T follicular helper cell (primary cell): Measurements from ENCODE around the gene MPND.

Experiments
- DNase-seq: peaks from one replicate; pipeline ENCODE4 v3.0.0-alpha.2; 2020; ENCODE audit warnings: low read depth
- total RNA-seq, 2 experiments: gene quantifications; one replicate each; lab custom pipeline; 2026; lab: John Stamatoyannopoulos, UW

MPND gene, protein sequence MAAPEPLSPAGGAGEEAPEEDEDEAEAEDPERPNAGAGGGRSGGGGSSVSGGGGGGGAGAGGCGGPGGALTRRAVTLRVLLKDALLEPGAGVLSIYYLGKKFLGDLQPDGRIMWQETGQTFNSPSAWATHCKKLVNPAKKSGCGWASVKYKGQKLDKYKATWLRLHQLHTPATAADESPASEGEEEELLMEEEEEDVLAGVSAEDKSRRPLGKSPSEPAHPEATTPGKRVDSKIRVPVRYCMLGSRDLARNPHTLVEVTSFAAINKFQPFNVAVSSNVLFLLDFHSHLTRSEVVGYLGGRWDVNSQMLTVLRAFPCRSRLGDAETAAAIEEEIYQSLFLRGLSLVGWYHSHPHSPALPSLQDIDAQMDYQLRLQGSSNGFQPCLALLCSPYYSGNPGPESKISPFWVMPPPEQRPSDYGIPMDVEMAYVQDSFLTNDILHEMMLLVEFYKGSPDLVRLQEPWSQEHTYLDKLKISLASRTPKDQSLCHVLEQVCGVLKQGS
- 10.8 to 15.7 reads per million in 2 experiments for total RNA-seq

GRCh38 chr19:4343370-4344307 lies at the start of gene MPND:
MPND (plus strand) TSS chr19:4343562; CDS start chr19:4343594, 32 bp downstream.
- DNase-seq: peak; percentile 88

DNA sequence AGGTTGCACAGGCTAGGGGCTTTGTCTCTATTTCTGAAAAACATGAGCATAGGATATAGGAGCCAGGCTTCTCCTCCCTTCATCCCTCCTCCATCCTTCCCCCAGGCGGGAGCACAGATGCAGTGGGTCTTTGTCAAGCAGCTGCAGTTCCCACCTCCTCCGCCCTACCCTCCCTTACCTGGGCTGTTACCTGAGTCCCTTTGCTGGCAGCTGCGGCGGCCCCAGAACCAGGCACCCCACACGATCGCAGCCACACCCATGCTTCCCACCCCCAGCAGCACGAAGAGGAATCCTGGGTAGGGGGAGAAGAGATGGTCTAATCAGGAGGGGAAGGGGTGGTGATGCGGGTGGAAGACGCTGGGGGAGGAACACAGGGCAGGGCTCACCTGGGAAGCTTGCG lies 49.0 kb upstream of the MPND start:
- no peak for DNase-seq

- DNase-seq: no peak
Measured at GRCh38 chr19:4295972-4296771, 47.2 kb upstream of the MPND start.

DNA sequence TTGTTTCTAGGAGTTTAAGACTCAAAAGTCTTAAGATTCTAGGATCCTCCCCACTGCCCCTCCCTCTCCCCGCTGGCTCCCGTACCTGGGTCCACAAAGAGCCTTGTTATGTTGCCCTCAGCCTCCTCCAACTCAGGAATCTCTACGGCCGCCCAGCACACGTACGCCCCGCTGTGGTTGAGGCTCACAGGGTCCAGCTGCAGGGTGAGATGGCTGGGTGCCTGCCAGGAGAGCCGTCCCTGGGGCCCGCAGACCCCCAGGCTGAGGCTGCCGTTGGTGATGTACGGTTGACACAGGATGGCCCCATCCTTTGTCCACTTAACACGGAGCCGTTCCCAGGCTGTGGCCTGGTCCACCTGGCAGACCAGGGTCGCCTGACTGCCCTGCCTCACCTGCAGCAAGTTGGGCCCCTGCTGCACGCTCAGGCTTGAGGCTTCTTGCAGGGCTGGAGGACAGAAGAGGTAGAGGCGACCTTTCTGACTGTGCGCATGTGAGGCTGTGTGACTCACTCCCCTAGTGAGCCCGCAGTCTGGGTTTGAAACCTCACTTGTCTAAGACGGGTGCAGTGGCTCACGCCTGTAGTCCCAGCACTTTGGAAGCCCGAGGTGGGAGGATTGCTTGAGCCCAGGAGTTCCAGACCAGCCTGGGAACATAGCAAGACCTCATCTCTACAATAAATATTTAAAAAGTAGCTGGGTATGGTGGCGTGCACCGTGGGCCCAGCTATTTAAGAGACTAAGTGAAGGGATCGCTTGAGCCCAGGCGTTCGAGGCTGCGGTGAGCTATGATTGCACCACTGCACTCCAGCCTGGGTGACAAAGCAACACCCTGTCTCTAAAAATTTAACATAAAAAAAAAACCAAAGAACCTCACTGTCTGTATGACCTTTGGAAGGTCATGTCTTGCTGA lies 45.2 kb upstream of the MPND start:
- DNase-seq: no peak

- no peak for DNase-seq
Measured at GRCh38 chr19:4298810-4299550, 44.4 kb upstream of the MPND start.

GRCh38 chr19:4300589-4300988 lies 42.8 kb upstream of the MPND start:
- DNase-seq: no peak

DNA sequence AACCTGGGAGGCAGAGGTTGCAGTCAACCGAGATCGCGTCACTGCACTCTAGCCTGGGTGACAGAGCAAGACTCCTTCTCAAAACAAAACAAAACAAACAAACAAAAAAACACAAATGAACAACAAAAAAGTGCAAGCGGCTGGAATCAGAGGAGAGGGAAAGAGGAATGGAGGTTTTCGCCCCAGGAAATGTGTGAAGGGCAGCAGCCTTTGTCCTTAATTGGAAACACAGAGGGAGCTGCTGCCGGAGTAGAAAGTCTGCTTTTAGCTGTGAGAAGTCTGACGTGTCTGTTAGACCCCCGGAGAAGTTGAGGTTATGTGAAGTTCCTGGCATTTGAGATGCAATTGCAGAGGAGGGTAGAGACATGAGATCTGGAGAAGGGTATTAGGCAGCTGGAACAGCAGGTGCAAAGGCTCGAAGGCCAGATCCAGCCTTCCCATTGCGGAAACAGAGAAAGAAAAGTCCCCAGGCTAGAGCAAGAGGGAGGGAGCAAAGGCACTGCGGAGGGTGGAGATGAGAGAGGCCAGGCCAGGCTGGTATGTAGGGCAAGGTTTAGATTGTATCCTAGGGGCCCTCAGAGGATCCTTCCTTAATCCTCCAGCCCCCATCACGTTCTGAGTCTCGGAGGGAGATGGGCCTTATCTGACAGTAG lies 41.6 kb upstream of the MPND start:
- DNase-seq: no peak

GRCh38 chr19:4302243-4302640 lies 41.1 kb upstream of the MPND start, which contains the start of gene TMIGD2:
TMIGD2 (minus strand) TSS chr19:4302389; CDS start chr19:4302385, 4 bp downstream.
- DNase-seq: no peak

DNA sequence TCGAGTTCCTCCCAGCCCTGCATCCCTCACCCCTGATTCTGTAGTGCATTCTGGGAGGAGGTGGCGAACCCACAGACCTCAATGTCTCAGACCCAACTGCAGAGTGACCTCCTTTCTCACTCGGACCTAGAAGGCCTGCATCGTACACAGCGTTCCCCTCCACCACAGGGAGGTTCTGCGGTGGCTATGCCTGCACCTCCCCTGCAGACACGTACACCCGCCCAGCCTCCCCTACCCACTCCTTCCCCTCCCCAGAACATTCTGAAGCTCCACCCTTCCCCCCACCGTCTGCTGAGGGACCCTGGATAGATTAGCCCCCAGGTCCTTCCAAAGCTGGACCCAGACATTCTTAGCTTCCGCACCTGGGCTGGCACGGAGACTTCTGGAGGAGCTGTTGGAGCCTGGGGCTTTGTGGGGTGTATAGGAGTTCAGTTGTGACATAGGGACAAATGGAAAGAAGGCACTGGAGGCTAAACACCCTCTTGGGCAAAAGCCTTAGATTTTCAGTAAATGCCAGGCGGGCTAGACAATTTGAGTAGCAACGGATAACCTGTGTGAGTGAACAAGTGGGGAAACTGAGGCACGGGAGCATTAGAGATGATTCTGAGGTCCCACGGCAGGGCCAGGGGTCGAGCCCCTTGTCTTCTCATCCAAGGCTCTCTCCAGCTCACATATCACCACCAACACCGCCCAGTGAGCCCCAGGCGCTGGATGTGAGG lies 39.4 kb upstream of the MPND start:
- no peak for DNase-seq

- DNase-seq: peak; percentile 25
Measured at GRCh38 chr19:4304538-4305256, 38.7 kb upstream of the MPND start, which contains the start of gene FSD1. FSD1 (plus strand) TSS chr19:4304598; CDS start chr19:4304747, 149 bp downstream.

GRCh38 chr19:4305257-4305612 lies 38.1 kb upstream of the MPND start:
- no peak for DNase-seq

- DNase-seq: no peak
Measured at GRCh38 chr19:4305659-4306058, 37.7 kb upstream of the MPND start.

DNA sequence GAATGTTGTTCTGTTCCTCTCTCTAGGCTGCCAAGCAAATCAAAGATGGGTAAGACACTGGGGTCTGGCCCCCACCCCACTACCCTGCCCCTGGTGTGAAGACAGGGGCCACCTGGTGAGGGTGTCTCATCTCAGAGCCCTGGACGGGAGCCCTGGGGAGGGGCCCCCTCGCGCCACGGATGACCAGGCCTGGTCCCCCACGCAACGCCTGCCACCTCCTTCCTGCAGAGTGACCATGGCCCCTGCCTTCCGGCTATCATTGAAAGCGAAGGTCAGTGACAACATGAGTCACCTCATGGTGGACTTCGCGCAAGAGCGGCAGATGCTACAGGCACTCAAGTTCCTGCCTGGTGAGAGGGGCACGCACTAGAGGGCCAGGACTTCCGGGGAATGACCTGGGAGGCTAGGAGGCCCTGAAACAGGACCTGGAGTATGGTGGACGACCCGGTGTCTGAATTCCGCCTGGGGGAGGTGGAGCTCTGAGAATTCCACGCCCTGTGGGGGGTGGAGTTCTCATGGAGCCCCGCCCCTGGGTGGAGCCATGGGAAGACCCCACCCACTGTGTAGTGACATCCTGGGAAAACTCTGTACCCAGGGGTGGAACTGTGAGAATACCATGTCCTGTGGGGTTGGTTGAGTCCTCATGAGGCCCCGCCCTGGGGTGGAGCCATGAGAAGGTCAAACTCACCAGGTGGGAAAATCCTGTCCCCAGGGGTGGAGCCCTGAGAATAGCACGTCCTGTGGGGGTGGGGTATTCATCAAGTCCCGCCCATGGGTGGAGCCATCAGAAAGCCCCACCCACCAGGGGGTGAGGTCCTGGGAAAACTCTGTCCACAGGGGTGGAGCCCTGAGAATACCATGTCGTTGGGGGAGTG lies 32.9 kb upstream of the MPND start:
- DNase-seq: no peak

DNA sequence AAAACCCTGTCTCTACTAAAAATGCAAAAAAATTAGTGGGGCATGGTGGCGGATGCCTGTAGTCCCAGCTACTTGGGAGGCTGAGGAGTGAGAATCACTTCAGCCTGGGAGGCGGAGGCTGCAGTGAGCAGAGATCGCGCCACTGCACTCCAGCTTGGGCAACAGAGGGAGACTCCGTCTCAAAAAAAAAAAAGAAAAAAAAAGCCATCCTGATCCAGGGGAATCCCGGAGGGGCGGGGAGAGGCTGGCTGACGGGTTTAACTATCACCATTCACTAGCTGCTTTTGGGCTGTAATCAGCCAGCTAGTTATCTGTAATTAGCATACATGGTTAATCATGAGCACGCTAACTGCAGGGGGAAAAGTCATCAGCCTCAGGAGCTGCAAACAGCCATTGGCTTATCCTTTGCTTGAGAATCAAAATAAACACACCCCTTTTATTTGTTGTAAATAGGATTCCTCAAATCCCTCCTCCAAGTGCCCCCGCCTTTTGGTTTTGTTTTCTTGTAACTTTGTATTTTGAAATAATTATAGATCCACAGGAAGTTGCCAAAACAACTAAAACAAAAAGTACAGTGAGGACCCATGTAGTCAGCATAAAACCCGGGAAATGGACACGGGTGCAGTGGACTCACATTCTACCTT lies 29.4 kb upstream of the MPND start:
- DNase-seq: no peak

- no peak for DNase-seq
Measured at GRCh38 chr19:4316956-4317355, 26.4 kb upstream of the MPND start.

DNA sequence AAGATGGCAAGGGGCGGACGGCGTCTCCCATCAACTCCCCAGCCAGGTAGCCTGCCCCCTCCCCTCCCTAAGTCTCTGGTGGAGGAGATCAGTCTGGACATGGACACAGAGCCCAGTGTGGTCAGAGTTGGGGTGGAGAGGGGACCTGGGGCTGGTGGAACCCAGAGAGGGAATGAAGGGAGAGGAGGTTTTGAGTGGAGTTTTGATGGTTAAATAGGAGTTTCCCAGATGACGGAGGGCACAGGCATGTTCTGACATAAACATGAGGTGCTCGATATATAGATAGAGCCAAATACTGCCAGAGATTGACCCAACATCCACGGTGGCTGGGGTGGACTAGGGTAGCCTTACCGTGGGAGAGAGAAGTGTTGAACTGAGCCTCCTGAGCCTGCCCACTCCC lies 24.9 kb upstream of the MPND start:
- DNase-seq: no peak
